ENCODE measurements around the gene METTL16. TPM values are rescaled to one million over a fixed set of nuclear protein-coding genes. Genes with fewer than 3 reads are reported as not detected.
"Not testable (repeated sequence)": the region's sequence is repeated elsewhere in the genome, so short reads cannot be mapped to it uniquely, and the experiment has no call there.

METTL16 gene
- total RNA-seq, 2 experiments from 2014 or later, result 26.6 to 41.5 TPM

DNA sequence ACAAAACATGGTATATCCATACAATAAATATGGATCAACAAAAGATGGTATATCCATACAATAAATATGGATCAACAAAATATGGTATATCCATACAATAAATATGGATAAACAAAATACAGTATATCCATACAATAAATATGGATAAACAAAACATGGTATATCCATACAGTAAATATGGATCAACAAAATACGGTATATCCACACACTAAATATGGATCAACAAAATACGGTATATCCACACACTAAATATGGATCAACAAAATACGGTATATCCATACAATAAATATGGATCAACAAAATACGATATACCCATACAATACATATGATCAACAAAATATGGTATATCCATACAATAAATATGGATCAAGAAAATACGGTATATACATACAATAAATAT lies 8.1 kb downstream of the METTL16 start:
- intact Hi-C loops (cut with micrococcal nuclease; ENCODE audit: unreplicated experiment), result no loop called here
- DNase-seq (ENCODE audit: low spot score), result no peak
- Histone ChIP-seq H2AFZ (ENCODE audit: low read length) (no peak overlapping the region), H3K9me3 (ENCODE audit: low read length) (no peaks in the 10 kb centered on the region), H3K9me2 (ENCODE audit: insufficient read depth, low read length) (no peaks in the 10 kb centered on the region), H3K4me3 (ENCODE audit: low read depth, low read length, poor library complexity, severe bottlenecking) (no peak overlapping the region), H4K20me1 (ENCODE audit: insufficient read depth, low read length) (no peaks in the 10 kb centered on the region), H3K79me2 (ENCODE audit: insufficient read depth, low read depth, low read length) (peaks cover 63% of the 10 kb centered on the region), H3K4me2 (ENCODE audit: low read length) (no peak overlapping the region), H3K36me3 (ENCODE audit: insufficient read depth, low read length) (peaks cover 72% of the 10 kb centered on the region), H3K27ac (ENCODE audit: low read depth, low read length, poor library complexity, severe bottlenecking) (no peak overlapping the region), H3K4me1 (ENCODE audit: insufficient read depth, low read length, poor library complexity, severe bottlenecking) (peaks cover 1% of the 10 kb centered on the region)
- ChIA-PET POLR2A (no interaction called here), CTCF (ENCODE audit: unreplicated experiment) (no interaction called here)
- BruUV-seq (replicated peaks), result no TSS peak
- TF ChIP-seq, protein P1, sequence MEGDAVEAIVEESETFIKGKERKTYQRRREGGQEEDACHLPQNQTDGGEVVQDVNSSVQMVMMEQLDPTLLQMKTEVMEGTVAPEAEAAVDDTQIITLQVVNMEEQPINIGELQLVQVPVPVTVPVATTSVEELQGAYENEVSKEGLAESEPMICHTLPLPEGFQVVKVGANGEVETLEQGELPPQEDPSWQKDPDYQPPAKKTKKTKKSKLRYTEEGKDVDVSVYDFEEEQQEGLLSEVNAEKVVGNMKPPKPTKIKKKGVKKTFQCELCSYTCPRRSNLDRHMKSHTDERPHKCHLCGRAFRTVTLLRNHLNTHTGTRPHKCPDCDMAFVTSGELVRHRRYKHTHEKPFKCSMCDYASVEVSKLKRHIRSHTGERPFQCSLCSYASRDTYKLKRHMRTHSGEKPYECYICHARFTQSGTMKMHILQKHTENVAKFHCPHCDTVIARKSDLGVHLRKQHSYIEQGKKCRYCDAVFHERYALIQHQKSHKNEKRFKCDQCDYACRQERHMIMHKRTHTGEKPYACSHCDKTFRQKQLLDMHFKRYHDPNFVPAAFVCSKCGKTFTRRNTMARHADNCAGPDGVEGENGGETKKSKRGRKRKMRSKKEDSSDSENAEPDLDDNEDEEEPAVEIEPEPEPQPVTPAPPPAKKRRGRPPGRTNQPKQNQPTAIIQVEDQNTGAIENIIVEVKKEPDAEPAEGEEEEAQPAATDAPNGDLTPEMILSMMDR (conservative IDR thresholded peaks at IDR 0.05; ENCODE audit: low read length), result no peak
- TF ChIP-seq EZH2phosphoT487 (IDR thresholded peaks at IDR 0.05; ENCODE audit: borderline replicate concordance, low read depth, low read length), result no peak

DNA sequence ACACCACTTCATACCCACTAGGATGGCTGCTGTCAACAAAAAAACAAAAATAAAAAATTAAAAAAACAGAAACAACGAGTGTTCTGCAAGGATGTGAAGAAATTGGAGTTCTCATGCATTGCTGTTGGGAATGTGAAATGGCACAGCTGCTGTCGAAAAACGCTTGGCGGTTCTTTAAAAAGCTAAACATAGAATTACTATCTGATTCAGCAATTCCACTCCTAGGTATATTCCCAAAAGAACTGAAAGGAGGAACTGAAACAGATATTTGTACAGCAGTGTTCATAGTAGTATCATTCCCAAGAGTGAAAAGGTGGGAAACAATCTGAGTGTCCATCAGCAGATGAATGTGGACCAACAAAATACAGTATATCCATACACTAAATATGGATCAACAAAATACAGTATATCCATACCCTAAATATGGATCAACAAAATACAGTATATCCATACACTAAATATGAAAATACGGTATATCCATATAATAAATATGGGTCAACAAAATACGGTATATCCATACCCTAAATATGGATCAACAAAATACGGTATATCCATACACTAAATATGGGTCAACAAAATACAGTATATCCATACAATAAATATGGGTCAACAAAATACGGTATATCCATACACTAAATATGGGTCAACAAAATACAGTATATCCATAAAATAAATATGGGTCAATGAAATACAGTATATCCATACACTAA lies 8.7 kb downstream of the METTL16 start:
- intact Hi-C loops (cut with micrococcal nuclease; ENCODE audit: unreplicated experiment), result no loop called here
- Histone ChIP-seq H3K4me1 (ENCODE audit: insufficient read depth, low read length, poor library complexity, severe bottlenecking) (no peaks in the 10 kb centered on the region), H4K20me1 (ENCODE audit: insufficient read depth, low read length) (no peaks in the 10 kb centered on the region), H2AFZ (ENCODE audit: low read length) (no peak overlapping the region), H3K4me3 (ENCODE audit: low read depth, low read length, poor library complexity, severe bottlenecking) (no peak overlapping the region), H3K9me2 (ENCODE audit: insufficient read depth, low read length) (no peaks in the 10 kb centered on the region), H3K4me2 (ENCODE audit: low read length) (no peak overlapping the region), H3K9me3 (ENCODE audit: low read length) (no peaks in the 10 kb centered on the region), H3K79me2 (ENCODE audit: insufficient read depth, low read depth, low read length) (peaks cover 58% of the 10 kb centered on the region), H3K27ac (ENCODE audit: low read depth, low read length, poor library complexity, severe bottlenecking) (no peak overlapping the region), H3K36me3 (ENCODE audit: insufficient read depth, low read length) (peaks cover 72% of the 10 kb centered on the region)
- CTCF ChIA-PET (ENCODE audit: unreplicated experiment), result no interaction called here
- TF ChIP-seq, protein P1 (conservative IDR thresholded peaks at IDR 0.05; ENCODE audit: low read length), result no peak
- no peak for TF ChIP-seq EZH2phosphoT487 (IDR thresholded peaks at IDR 0.05; ENCODE audit: borderline replicate concordance, low read depth, low read length)
- no peak for DNase-seq (ENCODE audit: low spot score)
- no TSS peak for BruUV-seq (replicated peaks)
- POLR2A ChIA-PET, result no interaction called here

DNA sequence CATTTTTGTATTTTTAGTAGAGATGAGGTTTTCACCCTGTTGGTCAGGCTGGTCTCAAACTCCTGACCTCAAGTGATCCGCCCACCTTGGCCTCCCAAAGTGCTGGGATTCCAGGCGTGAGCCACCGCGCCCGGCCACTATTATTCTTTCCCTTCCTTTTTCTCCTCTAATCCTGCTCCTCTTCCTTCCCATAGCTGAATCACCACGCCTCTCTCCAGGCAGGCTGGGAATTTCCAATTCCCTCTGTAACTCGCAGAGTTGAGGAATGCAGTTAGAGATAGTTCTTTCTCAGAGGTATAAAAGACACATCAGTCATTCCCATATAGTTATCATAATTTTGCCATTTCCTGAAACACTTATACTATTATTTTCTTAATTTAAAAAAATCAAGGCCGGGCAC lies 11.2 kb downstream of the METTL16 start:
- CTCF ChIA-PET (ENCODE audit: unreplicated experiment), result no interaction called here
- Histone ChIP-seq H3K9me3 (ENCODE audit: low read length) (no peaks in the 10 kb centered on the region), H3K4me1 (ENCODE audit: insufficient read depth, low read length, poor library complexity, severe bottlenecking) (no peaks in the 10 kb centered on the region), H3K9me2 (ENCODE audit: insufficient read depth, low read length) (no peaks in the 10 kb centered on the region), H3K36me3 (ENCODE audit: insufficient read depth, low read length) (peaks cover 85% of the 10 kb centered on the region), H3K4me2 (ENCODE audit: low read length) (no peak overlapping the region), H2AFZ (ENCODE audit: low read length) (no peak overlapping the region), H3K4me3 (ENCODE audit: low read depth, low read length, poor library complexity, severe bottlenecking) (no peak overlapping the region), H3K27ac (ENCODE audit: low read depth, low read length, poor library complexity, severe bottlenecking) (no peak overlapping the region), H3K79me2 (ENCODE audit: insufficient read depth, low read depth, low read length) (peaks cover 51% of the 10 kb centered on the region), H4K20me1 (ENCODE audit: insufficient read depth, low read length) (no peaks in the 10 kb centered on the region; the same call in 1 of the 2 replicates)
- no peak for DNase-seq (ENCODE audit: low spot score)
- POLR2A ChIA-PET, result interaction anchor here (0.6 kb wide), 2 partner anchors 16 to 329 kb away, joined by 3 to 6 read pairs; no protein-coding TSS in a partner anchor
- intact Hi-C loops (cut with micrococcal nuclease; ENCODE audit: unreplicated experiment), result no loop called here
- TF ChIP-seq EZH2phosphoT487 (IDR thresholded peaks at IDR 0.05; ENCODE audit: borderline replicate concordance, low read depth, low read length), result no peak
- TF ChIP-seq, protein P1 (conservative IDR thresholded peaks at IDR 0.05; ENCODE audit: low read length), result no peak
- no TSS peak for BruUV-seq (replicated peaks)

DNA sequence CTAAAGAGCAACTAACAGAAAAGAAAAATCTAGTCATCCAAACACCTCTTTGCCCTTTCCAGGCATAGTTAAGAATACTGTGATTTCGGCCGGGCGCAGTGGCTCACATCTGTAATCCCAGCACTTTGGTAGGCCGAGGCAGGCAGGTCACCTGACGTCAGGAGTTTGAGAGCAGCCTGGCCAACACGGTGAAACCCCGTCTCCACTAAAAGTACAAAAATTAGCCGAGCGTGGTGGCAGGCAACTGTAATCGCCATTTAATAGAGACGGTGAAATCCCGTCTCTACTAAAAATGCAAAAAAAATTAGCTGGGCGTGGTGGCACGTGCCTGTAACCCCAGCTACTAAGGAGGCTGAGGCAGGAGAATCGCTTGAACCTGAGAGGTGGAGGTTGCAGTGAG lies 22.4 kb downstream of the METTL16 start:
- ChIA-PET POLR2A (interaction anchor here (0.6 to 2.5 kb wide), 8 partner anchors 9 to 1785 kb away, joined by 3 to 14 read pairs (median 4); partner anchors contain the start of gene METTL16), CTCF (ENCODE audit: unreplicated experiment) (interaction anchor here (1.3 kb wide), 1 partner anchor 22 kb away, joined by 5 read pairs; the partner anchor contains the start of gene METTL16)
- peak; percentile 58 for DNase-seq (ENCODE audit: low spot score)
- peaks cover 68% of the 10 kb centered on the region for H3K79me2 ChIP-seq (ENCODE audit: insufficient read depth, low read depth, low read length)
- H2AFZ ChIP-seq (ENCODE audit: low read length); H3K9me2 ChIP-seq (ENCODE audit: insufficient read depth, low read length); H4K20me1 ChIP-seq (ENCODE audit: insufficient read depth, low read length); H3K9me3 ChIP-seq (ENCODE audit: low read length); intact Hi-C loops (cut with micrococcal nuclease; ENCODE audit: unreplicated experiment); BruUV-seq (replicated peaks): not testable (repeated sequence)
- peak overlapping the region; percentile 82 for H3K27ac ChIP-seq (ENCODE audit: low read depth, low read length, poor library complexity, severe bottlenecking)
- H3K4me3 ChIP-seq (ENCODE audit: low read depth, low read length, poor library complexity, severe bottlenecking), result peak overlapping the region; percentile 29
- peak overlapping the region; percentile 79 for H3K4me2 ChIP-seq (ENCODE audit: low read length)
- H3K36me3 ChIP-seq (ENCODE audit: insufficient read depth, low read length), result peaks cover 32% of the 10 kb centered on the region
- peaks cover 37% of the 10 kb centered on the region for H3K4me1 ChIP-seq (ENCODE audit: insufficient read depth, low read length, poor library complexity, severe bottlenecking)
